HepG2 (cell line): ENCODE data around the gene GAPDH. TPM values are rescaled to one million over a fixed set of nuclear protein-coding genes. Genes with fewer than 3 reads are reported as not detected.

ENCODE experiments used
- CAMTA2 ChIP-seq: sonication (generic); formaldehyde crosslinking; IDR thresholded peaks from 2 replicates; pipeline ENCODE4 v1.4.0; 2020; ENCODE audit warnings: mild to moderate bottlenecking, missing genetic modification reagents, borderline replicate concordance
- EEA1 ChIP-seq: sonication (generic); formaldehyde crosslinking; IDR thresholded peaks from 2 replicates; pipeline ENCODE4 v1.5.1; 2020; ENCODE audit warnings: mild to moderate bottlenecking, missing genetic modification reagents, borderline replicate concordance
- HDAC2 ChIP-seq: sonication (generic); formaldehyde crosslinking; IDR thresholded peaks from 2 replicates; pipeline ENCODE4 v1.4.0; 2020; ENCODE audit warnings: missing genetic modification reagents
- KLF12 ChIP-seq: sonication (generic); formaldehyde crosslinking; IDR thresholded peaks from 2 replicates; pipeline ENCODE4 v1.4.0; 2020; ENCODE audit warnings: missing genetic modification reagents, borderline replicate concordance
- KMT2A ChIP-seq: sonication (generic); formaldehyde crosslinking; IDR thresholded peaks from 2 replicates; pipeline ENCODE4 v1.4.0; 2020; ENCODE audit warnings: missing genetic modification reagents
- MYPOP ChIP-seq: sonication (generic); formaldehyde crosslinking; IDR thresholded peaks from 2 replicates; pipeline ENCODE4 v1.8.1; 2023; ENCODE audit warnings: mild to moderate bottlenecking, moderate library complexity, missing genetic modification reagents
- NFE2L1 ChIP-seq: sonication (generic); formaldehyde crosslinking; IDR thresholded peaks from 2 replicates; pipeline ENCODE4 v1.4.0; 2020; ENCODE audit warnings: missing genetic modification reagents, mild to moderate bottlenecking, borderline replicate concordance
- RNF2 ChIP-seq: fragments of 450-650 bp; conservative IDR thresholded peaks from 2 replicates; pipeline ENCODE4 v1.6.1; 2016; ENCODE audit warnings: low read depth
- SIN3A ChIP-seq: IDR thresholded peaks from 2 replicates; pipeline ENCODE4 v1.6.1; 2011; ENCODE audit warnings: low read depth, mild to moderate bottlenecking, control low read depth, low read length, borderline replicate concordance
- SNAPC2 ChIP-seq: sonication (generic); formaldehyde crosslinking; IDR thresholded peaks from 2 replicates; pipeline ENCODE4 v1.8.1; 2022; ENCODE audit warnings: mild to moderate bottlenecking, missing genetic modification reagents
- THAP7 ChIP-seq: sonication (generic); formaldehyde crosslinking; IDR thresholded peaks from 2 replicates; pipeline ENCODE4 v1.8.1; 2023; ENCODE audit warnings: mild to moderate bottlenecking, missing genetic modification reagents
- THAP8 ChIP-seq: sonication (generic); formaldehyde crosslinking; IDR thresholded peaks from 2 replicates; pipeline ENCODE4 v1.5.1; 2020; ENCODE audit warnings: missing genetic modification reagents, mild to moderate bottlenecking, borderline replicate concordance
- TRIM24 ChIP-seq: sonication (generic); formaldehyde crosslinking; IDR thresholded peaks from 2 replicates; pipeline ENCODE4 v1.8.0; 2022; ENCODE audit warnings: mild to moderate bottlenecking, missing genetic modification reagents
- ZNF124 ChIP-seq: sonication (generic); formaldehyde crosslinking; IDR thresholded peaks from 2 replicates; pipeline ENCODE4 v1.4.0; 2020; ENCODE audit warnings: missing genetic modification reagents
- ZNF205 ChIP-seq: IDR thresholded peaks from 2 replicates; pipeline ENCODE4 v1.6.1; 2018; ENCODE audit warnings: missing biosample characterization, missing genetic modification reagents
- ZNF253 ChIP-seq: sonication (generic); formaldehyde crosslinking; IDR thresholded peaks from 2 replicates; pipeline ENCODE4 v1.8.0; 2022; ENCODE audit warnings: mild to moderate bottlenecking, missing genetic modification reagents, borderline replicate concordance
- ZNF317 ChIP-seq: sonication (generic); formaldehyde crosslinking; IDR thresholded peaks from 2 replicates; pipeline ENCODE4 v1.5.0; 2020; ENCODE audit warnings: mild to moderate bottlenecking, missing genetic modification reagents
- ZNF598 ChIP-seq: sonication (generic); formaldehyde crosslinking; IDR thresholded peaks from 2 replicates; pipeline ENCODE4 v1.5.1; 2020; ENCODE audit warnings: mild to moderate bottlenecking, missing genetic modification reagents, borderline replicate concordance
- ZNF615 ChIP-seq: sonication (generic); formaldehyde crosslinking; IDR thresholded peaks from 2 replicates; pipeline ENCODE4 v1.5.0; 2020; ENCODE audit warnings: mild to moderate bottlenecking, missing genetic modification reagents, borderline replicate concordance
- ZNF879 ChIP-seq: sonication (generic); formaldehyde crosslinking; IDR thresholded peaks from 2 replicates; pipeline ENCODE4 v1.8.1; 2023; ENCODE audit warnings: missing genetic modification reagents
- ZSCAN12 ChIP-seq: sonication (generic); formaldehyde crosslinking; IDR thresholded peaks from 2 replicates; pipeline ENCODE4 v1.9.0; 2021; ENCODE audit warnings: mild to moderate bottlenecking, missing genetic modification reagents
- ZSCAN31 ChIP-seq: sonication (generic); formaldehyde crosslinking; IDR thresholded peaks from 2 replicates; pipeline ENCODE4 v1.5.0; 2020; ENCODE audit warnings: low read depth, mild to moderate bottlenecking, missing genetic modification reagents
- ZXDC ChIP-seq: sonication (generic); formaldehyde crosslinking; IDR thresholded peaks from 2 replicates; pipeline ENCODE4 v1.5.0; 2020; ENCODE audit warnings: mild to moderate bottlenecking, missing genetic modification reagents
- polyA plus RNA-seq, 8 experiments: library from polyadenylated mRNA; depleted of rRNA in 3 of 8; stranded (reverse) in 7 of 8; unstranded in 1 of 8; fragments of >200 nt; fragmentation: Illumina TruSeq in 4 of 8; extraction: Trizol in 4 of 8; gene quantifications; 2 replicates each; pipeline versions ENCODE4 v1.2.1 to v1.2.3, GENCODE V29; 2011 to 2016; ENCODE audit warnings: low read depth in 4 of 8, missing spikeins in 1 of 8, mixed read lengths in 1 of 8; ENCODE audit not compliant: insufficient read depth in 1 of 8
- total RNA-seq, 5 experiments: library from RNA; depleted of rRNA; stranded (reverse); fragments of >200 nt; fragmentation: Illumina TruSeq; extraction: Trizol; gene quantifications; 2 replicates each; pipeline ENCODE4 v1.2.3, GENCODE V29; 2016; ENCODE audit warnings: low read depth in 1 of 5

GAPDH gene
- total and polyA plus RNA-seq, 2 of the 13 experiments (the other 11 are each of a cell fraction or from before 2014, with no cell fraction given) = 3,038 to 12,722 TPM

GRCh38 chr12:6493497-6494257, 40.6 kb upstream of the GAPDH start, which contains the start of gene NCAPD2 (continued):
- peak; percentile 11; the same call in 1 of the 2 replicates for TF ChIP-seq MYPOP (CRISPR knock-in tag)
- TF ChIP-seq ZSCAN31 (CRISPR knock-in tag) = 0 out of 2 replicates have a peak, but pooled peaks have one; percentile 28
- no peak for TF ChIP-seq THAP7 (CRISPR knock-in tag)
- TF ChIP-seq CAMTA2 (CRISPR knock-in tag) = no peak
- peak; percentile 68; the same call in 1 of the 2 replicates for TF ChIP-seq SIN3A
- peak; percentile 24; the same call in 1 of the 2 replicates for TF ChIP-seq HDAC2 (CRISPR knock-in tag)
- 0 out of 2 replicates have a peak, but pooled peaks have one; percentile 44 for TF ChIP-seq ZNF598
- no peak for TF ChIP-seq ZNF317 (CRISPR knock-in tag)
- no peak for TF ChIP-seq ZNF253
- 0 out of 2 replicates have a peak, but pooled peaks have one; percentile 40 for TF ChIP-seq ZNF124
- TF ChIP-seq ZNF615 = no peak
- TF ChIP-seq ZXDC = 0 out of 2 replicates have a peak, but pooled peaks have one; percentile 69
- 0 out of 2 replicates have a peak, but pooled peaks have one; percentile 48 for TF ChIP-seq KLF12 (CRISPR knock-in tag)
- peak; percentile 77; the same call in 1 of the 2 replicates for TF ChIP-seq SNAPC2 (CRISPR knock-in tag)
- 0 out of 2 replicates have a peak, but pooled peaks have one; percentile 27 for TF ChIP-seq TRIM24 (CRISPR knock-in tag)
- no peak for TF ChIP-seq EEA1
- TF ChIP-seq RNF2 = no peak
- no peak for TF ChIP-seq ZNF879 (CRISPR knock-in tag)
- TF ChIP-seq ZNF205 (CRISPR knock-in tag) = no peak
- TF ChIP-seq KMT2A (CRISPR knock-in tag) = 0 out of 2 replicates have a peak, but pooled peaks have one; percentile 17
- no peak for TF ChIP-seq ZSCAN12 (CRISPR knock-in tag)
- no peak for TF ChIP-seq NFE2L1 (CRISPR knock-in tag)
- 0 out of 2 replicates have a peak, but pooled peaks have one; percentile 37 for TF ChIP-seq THAP8 (CRISPR knock-in tag)
